ENCODE results near the gene ZMYND19.

GRCh38 chr9:137634016-137634415 lies 43.7 kb upstream of the ZMYND19 start:
- TF ChIP-seq CTCF (IDR thresholded peaks at IDR 0.05 in 4 of 5, conservative IDR thresholded peaks at IDR 0.05 in 1 of 5) (no peak), POLR2A (IDR thresholded peaks at IDR 0.05) (no peak)
